SK-N-SH treated with all-trans-retinoic acid at 6 μM for 48 hours (cell line): Measurements from ENCODE around the gene FBXL14.

Experiments used
- ATAC-seq: fragments of 200-7000 bp; cut with Tn5 transposase; 3 replicates; pipeline ENCODE4 v1.9.1; 2020; ENCODE audit warnings: mild to moderate bottlenecking, moderate library complexity
- ARNTL ChIP-seq: fragments of 450-650 bp; formaldehyde crosslinking; IDR thresholded peaks from 2 replicates; pipeline ENCODE4 v1.5.0; 2020; ENCODE audit warnings: low read depth, mild to moderate bottlenecking, moderate library complexity, borderline replicate concordance
- BACH2 ChIP-seq: fragments of 250-450 bp; sonication (Bioruptor Pico); IDR thresholded peaks from 2 replicates; pipeline ENCODE4 v1.9.0; 2021; ENCODE audit warnings: mild to moderate bottlenecking, borderline replicate concordance
- ESRRG ChIP-seq: fragments of 250-450 bp; sonication (Bioruptor Pico); IDR thresholded peaks from 2 replicates; pipeline ENCODE4 v1.6.1; 2021; ENCODE audit warnings: mild to moderate bottlenecking
- OSR1 ChIP-seq: fragments of 250-450 bp; sonication (Bioruptor Pico); IDR thresholded peaks from 2 replicates; pipeline ENCODE4 v1.8.0; 2022; ENCODE audit warnings: moderate library complexity, mild to moderate bottlenecking, inconsistent platforms
- PPARA ChIP-seq: fragments of 250-450 bp; sonication (Bioruptor Pico); IDR thresholded peaks from 2 replicates; pipeline ENCODE4 v1.5.0; 2020; ENCODE audit warnings: mild to moderate bottlenecking, borderline replicate concordance
- RARB ChIP-seq: fragments of 250-450 bp; sonication (Bioruptor Pico); IDR thresholded peaks from 2 replicates; pipeline ENCODE4 v1.8.0; 2021; ENCODE audit warnings: mild to moderate bottlenecking, moderate library complexity
- SNAI2 ChIP-seq: fragments of 250-450 bp; sonication (Bioruptor Pico); IDR thresholded peaks from 2 replicates; pipeline ENCODE4 v1.5.0; 2020; ENCODE audit warnings: mild to moderate bottlenecking, moderate library complexity
- TOX ChIP-seq: fragments of 250-450 bp; sonication (Bioruptor Pico); IDR thresholded peaks from 2 replicates; pipeline ENCODE4 v1.8.0; 2021; ENCODE audit warnings: mild to moderate bottlenecking, moderate library complexity, borderline replicate concordance
- ZC3H10 ChIP-seq: fragments of 250-450 bp; sonication (Bioruptor Pico); IDR thresholded peaks from 2 replicates; pipeline ENCODE4 v1.5.1; 2021; ENCODE audit warnings: mild to moderate bottlenecking, moderate library complexity
- ZFP3 ChIP-seq: fragments of 250-450 bp; sonication (Bioruptor Pico); IDR thresholded peaks from 2 replicates; pipeline ENCODE4 v1.5.0; 2020; ENCODE audit warnings: mild to moderate bottlenecking, moderate library complexity
- ZNF565 ChIP-seq: fragments of 450-650 bp; formaldehyde crosslinking; conservative IDR thresholded peaks from 2 replicates; pipeline ENCODE4 v1.5.0; 2020; ENCODE audit warnings: low read depth, mild to moderate bottlenecking, moderate library complexity
- ZNF70 ChIP-seq: fragments of 450-650 bp; formaldehyde crosslinking; IDR thresholded peaks from 2 replicates; pipeline ENCODE4 v1.5.0; 2020; ENCODE audit warnings: mild to moderate bottlenecking, moderate library complexity
- TF ChIP-seq, protein P1 (sequence below): fragments of 250-450 bp; sonication (Bioruptor Pico); IDR thresholded peaks from 2 replicates; pipeline ENCODE4 v1.5.0; 2020; ENCODE audit warnings: mild to moderate bottlenecking, moderate library complexity
- TF ChIP-seq, protein P2 (sequence below): fragments of 250-450 bp; sonication (Bioruptor Pico); IDR thresholded peaks from 2 replicates; pipeline ENCODE4 v1.5.1; 2021; ENCODE audit warnings: mild to moderate bottlenecking, moderate library complexity
- TF ChIP-seq, protein P3 (sequence below): fragments of 250-450 bp; sonication (Bioruptor Pico); IDR thresholded peaks from 2 replicates; pipeline ENCODE4 v1.8.0; 2020; ENCODE audit warnings: mild to moderate bottlenecking, moderate library complexity, borderline replicate concordance
- TF ChIP-seq, protein P4 (sequence below): fragments of 250-450 bp; sonication (Bioruptor Pico); IDR thresholded peaks from 2 replicates; pipeline ENCODE4 v1.8.0; 2021; ENCODE audit warnings: low read depth, mild to moderate bottlenecking, moderate library complexity, borderline replicate concordance

FBXL14 gene

DNA sequence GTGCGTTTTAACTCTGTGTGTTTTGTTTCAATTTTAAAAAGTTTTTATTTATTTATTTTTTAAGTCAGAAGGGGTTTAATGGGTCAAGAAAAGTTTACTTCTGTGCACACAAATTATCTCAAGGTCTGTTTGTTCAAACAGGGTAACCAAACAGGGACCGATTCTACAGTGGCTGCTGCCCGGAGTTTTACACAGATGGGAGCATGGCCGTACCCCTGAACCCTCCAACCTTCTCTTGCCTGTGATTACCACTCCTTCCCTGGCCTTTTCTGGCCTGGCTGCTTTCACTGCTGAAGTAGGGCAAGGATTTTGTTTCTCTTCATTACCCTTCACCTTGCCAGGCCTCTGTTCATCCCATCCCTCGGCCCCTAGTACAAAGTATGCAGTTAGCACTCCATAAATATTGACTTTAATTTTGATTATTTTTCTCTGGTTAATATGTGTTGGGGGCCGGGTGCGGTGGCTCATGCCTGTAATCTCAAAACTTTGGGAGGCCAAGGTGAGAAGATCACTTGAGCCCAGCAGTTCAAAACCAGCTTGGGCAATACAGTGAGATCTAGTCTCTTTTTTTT lies 15.8 kb upstream of the FBXL14 start:
- TF ChIP-seq, protein P1, sequence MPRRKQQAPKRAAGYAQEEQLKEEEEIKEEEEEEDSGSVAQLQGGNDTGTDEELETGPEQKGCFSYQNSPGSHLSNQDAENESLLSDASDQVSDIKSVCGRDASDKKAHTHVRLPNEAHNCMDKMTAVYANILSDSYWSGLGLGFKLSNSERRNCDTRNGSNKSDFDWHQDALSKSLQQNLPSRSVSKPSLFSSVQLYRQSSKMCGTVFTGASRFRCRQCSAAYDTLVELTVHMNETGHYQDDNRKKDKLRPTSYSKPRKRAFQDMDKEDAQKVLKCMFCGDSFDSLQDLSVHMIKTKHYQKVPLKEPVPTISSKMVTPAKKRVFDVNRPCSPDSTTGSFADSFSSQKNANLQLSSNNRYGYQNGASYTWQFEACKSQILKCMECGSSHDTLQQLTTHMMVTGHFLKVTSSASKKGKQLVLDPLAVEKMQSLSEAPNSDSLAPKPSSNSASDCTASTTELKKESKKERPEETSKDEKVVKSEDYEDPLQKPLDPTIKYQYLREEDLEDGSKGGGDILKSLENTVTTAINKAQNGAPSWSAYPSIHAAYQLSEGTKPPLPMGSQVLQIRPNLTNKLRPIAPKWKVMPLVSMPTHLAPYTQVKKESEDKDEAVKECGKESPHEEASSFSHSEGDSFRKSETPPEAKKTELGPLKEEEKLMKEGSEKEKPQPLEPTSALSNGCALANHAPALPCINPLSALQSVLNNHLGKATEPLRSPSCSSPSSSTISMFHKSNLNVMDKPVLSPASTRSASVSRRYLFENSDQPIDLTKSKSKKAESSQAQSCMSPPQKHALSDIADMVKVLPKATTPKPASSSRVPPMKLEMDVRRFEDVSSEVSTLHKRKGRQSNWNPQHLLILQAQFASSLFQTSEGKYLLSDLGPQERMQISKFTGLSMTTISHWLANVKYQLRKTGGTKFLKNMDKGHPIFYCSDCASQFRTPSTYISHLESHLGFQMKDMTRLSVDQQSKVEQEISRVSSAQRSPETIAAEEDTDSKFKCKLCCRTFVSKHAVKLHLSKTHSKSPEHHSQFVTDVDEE (CRISPR knock-in tag), result no peak
- TF ChIP-seq ZFP3 (CRISPR knock-in tag) (no peak), BACH2 (CRISPR knock-in tag) (no peak), ARNTL (CRISPR knock-in tag) (no peak), ZC3H10 (CRISPR knock-in tag) (no peak), RARB (CRISPR knock-in tag) (no peak)
- TF ChIP-seq, protein P2, sequence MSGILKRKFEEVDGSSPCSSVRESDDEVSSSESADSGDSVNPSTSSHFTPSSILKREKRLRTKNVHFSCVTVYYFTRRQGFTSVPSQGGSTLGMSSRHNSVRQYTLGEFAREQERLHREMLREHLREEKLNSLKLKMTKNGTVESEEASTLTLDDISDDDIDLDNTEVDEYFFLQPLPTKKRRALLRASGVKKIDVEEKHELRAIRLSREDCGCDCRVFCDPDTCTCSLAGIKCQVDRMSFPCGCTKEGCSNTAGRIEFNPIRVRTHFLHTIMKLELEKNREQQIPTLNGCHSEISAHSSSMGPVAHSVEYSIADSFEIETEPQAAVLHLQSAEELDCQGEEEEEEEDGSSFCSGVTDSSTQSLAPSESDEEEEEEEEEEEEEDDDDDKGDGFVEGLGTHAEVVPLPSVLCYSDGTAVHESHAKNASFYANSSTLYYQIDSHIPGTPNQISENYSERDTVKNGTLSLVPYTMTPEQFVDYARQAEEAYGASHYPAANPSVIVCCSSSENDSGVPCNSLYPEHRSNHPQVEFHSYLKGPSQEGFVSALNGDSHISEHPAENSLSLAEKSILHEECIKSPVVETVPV (CRISPR knock-in tag), result no peak
- TF ChIP-seq, protein P3, sequence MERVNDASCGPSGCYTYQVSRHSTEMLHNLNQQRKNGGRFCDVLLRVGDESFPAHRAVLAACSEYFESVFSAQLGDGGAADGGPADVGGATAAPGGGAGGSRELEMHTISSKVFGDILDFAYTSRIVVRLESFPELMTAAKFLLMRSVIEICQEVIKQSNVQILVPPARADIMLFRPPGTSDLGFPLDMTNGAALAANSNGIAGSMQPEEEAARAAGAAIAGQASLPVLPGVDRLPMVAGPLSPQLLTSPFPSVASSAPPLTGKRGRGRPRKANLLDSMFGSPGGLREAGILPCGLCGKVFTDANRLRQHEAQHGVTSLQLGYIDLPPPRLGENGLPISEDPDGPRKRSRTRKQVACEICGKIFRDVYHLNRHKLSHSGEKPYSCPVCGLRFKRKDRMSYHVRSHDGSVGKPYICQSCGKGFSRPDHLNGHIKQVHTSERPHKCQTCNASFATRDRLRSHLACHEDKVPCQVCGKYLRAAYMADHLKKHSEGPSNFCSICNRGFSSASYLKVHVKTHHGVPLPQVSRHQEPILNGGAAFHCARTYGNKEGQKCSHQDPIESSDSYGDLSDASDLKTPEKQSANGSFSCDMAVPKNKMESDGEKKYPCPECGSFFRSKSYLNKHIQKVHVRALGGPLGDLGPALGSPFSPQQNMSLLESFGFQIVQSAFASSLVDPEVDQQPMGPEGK (CRISPR knock-in tag), result no peak
- no peak for ATAC-seq

DNA sequence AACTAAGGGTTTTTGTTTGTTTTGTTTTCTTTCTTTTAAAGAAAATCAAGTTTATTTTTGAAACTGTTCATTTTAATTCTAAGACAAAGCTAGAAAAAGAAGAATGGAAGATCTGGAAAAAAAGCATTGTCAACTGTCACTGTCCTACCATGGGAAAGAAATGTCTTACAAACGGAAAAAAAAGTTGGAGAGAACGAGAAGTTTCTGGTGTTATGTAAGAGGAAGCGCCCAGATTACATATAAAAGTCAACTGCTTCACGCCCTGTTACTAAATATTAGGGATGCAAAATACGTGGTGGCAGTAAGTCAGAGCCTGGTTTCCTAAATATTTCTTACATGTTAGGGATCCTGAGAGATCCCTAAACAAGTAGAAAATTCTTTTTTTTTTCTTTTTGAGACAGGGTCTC lies 14.3 kb upstream of the FBXL14 start:
- TF ChIP-seq, protein P1 (CRISPR knock-in tag), result no peak
- no peak for TF ChIP-seq SNAI2
- TF ChIP-seq, protein P3 (CRISPR knock-in tag), result no peak
- TF ChIP-seq ESRRG (CRISPR knock-in tag), result no peak
- no peak for TF ChIP-seq ZNF70 (CRISPR knock-in tag)
- no peak for TF ChIP-seq TOX
- no peak for TF ChIP-seq OSR1 (CRISPR knock-in tag)
- no peak for ATAC-seq

DNA sequence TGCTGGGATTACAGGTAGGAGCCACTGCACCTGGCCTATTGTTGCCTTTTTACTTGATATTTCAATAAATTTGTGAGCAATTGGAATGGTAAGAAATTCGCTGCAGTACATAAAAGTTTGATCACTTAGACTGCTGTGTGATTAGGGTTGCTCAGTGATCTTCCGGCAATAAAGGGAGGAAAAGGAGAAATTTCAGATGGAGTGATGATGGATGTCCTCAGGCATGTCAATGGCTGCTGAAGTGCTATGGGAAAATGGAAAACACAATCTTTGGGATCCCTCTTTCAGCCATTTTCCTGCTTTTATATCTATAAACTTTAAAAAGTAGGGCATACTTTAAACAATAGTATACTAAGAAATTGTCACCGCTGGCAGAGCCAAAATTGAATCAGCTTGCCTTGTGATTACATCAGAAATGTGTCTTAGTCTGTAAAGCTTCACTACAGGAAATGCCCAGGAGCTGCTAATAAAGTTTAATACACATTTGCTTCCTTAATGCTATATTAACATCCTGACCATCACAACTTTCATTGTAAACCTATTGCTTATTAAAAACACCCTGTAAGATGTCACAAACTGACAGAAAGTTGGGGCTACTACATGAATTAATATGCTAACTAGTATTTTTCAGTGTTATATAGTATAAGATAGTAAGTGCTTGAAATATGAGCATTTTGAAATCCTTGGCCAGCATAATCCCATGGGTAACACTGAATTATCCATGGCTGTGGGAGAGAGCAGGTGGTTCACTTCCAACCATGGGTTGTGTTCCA lies 13.7 kb upstream of the FBXL14 start:
- no peak for ATAC-seq
- TF ChIP-seq, protein P3 (CRISPR knock-in tag), result no peak
- TF ChIP-seq, protein P4, sequence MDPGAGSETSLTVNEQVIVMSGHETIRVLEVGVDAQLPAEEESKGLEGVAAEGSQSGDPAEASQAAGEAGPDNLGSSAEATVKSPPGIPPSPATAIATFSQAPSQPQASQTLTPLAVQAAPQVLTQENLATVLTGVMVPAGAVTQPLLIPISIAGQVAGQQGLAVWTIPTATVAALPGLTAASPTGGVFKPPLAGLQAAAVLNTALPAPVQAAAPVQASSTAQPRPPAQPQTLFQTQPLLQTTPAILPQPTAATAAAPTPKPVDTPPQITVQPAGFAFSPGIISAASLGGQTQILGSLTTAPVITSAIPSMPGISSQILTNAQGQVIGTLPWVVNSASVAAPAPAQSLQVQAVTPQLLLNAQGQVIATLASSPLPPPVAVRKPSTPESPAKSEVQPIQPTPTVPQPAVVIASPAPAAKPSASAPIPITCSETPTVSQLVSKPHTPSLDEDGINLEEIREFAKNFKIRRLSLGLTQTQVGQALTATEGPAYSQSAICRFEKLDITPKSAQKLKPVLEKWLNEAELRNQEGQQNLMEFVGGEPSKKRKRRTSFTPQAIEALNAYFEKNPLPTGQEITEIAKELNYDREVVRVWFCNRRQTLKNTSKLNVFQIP, result no peak
- TF ChIP-seq PPARA (CRISPR knock-in tag) (no peak), ZNF70 (CRISPR knock-in tag) (no peak), OSR1 (CRISPR knock-in tag) (no peak), TOX (no peak), SNAI2 (no peak), ZFP3 (CRISPR knock-in tag) (no peak), ZNF565 (CRISPR knock-in tag) (no peak)
- TF ChIP-seq, protein P1 (CRISPR knock-in tag), result no peak
